Measurements from ENCODE around the gene TJP1. TPM values are rescaled to one million over a fixed set of nuclear protein-coding genes. Genes with fewer than 3 reads are reported as not detected.

The TJP1 gene
- total and polyA plus RNA-seq, 2 experiments from 2014 or later: 34.4 to 88.7 TPM

DNA sequence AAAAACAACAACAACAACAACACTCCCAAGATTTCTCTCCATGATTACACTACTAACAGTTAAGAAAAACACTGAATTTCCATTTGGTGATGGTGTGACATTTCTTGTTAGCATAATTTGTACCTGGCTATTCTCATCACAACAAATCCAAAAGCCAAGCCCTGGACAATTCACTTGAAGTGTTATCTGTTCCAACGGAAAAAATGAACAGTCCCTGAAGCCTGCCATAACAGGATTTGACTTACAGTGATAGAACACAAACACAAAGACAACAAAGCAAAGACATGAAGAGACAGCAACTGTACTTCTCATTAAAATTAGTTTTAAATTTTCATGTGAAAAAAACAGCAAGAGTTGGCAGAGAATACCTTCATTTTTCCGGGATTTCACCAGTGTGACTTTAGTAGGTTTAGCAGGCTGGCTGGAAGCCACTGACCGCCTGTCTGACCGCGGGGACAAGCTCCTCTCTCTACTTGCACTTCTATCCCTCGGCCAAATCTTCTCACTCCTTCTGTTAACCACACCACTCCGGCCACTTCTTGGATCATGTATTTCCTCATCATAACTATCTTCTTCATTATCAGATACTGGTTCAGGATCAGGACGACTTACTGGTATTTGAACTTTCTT is 56.3 kb downstream of the TJP1 start:
- Histone ChIP-seq H3K79me2 (peaks cover 46% of the 10 kb centered on the region), H3K4me1 (ENCODE audit: insufficient read depth) (no peaks in the 10 kb centered on the region), H4K20me1 (ENCODE audit: insufficient read depth, poor library complexity, severe bottlenecking) (no peaks in the 10 kb centered on the region), H2AFZ (no peak overlapping the region), H3K4me3 (no peak overlapping the region), H3K27ac (no peak overlapping the region), H3K27me3 (no peaks in the 10 kb centered on the region), H3K9me3 (ENCODE audit: low read depth) (no peaks in the 10 kb centered on the region), H3K36me3 (replicated peaks; ENCODE audit: insufficient read depth, low read depth) (no peaks in the 10 kb centered on the region), H3K4me2 (no peak overlapping the region), H3K9me2 (replicated peaks; ENCODE audit: insufficient read depth) (no peaks in the 10 kb centered on the region)
- TF ChIP-seq, protein P1, sequence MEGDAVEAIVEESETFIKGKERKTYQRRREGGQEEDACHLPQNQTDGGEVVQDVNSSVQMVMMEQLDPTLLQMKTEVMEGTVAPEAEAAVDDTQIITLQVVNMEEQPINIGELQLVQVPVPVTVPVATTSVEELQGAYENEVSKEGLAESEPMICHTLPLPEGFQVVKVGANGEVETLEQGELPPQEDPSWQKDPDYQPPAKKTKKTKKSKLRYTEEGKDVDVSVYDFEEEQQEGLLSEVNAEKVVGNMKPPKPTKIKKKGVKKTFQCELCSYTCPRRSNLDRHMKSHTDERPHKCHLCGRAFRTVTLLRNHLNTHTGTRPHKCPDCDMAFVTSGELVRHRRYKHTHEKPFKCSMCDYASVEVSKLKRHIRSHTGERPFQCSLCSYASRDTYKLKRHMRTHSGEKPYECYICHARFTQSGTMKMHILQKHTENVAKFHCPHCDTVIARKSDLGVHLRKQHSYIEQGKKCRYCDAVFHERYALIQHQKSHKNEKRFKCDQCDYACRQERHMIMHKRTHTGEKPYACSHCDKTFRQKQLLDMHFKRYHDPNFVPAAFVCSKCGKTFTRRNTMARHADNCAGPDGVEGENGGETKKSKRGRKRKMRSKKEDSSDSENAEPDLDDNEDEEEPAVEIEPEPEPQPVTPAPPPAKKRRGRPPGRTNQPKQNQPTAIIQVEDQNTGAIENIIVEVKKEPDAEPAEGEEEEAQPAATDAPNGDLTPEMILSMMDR (IDR thresholded peaks at IDR 0.05; ENCODE audit: poor library complexity): no peak
- TF ChIP-seq EZH2 (IDR thresholded peaks at IDR 0.05; ENCODE audit: borderline replicate concordance) (no peak), EZH2phosphoT487 (IDR thresholded peaks at IDR 0.05; ENCODE audit: low read depth, severe bottlenecking, unreplicated experiment) (no peak)
- 81% methylated on average over 8 of the region's 8 CpGs for WGBS (ENCODE audit: low lambda C conversion rate, missing lambda C conversion rate)
- DNase-seq (ENCODE audit: low spot score): no peak

DNA sequence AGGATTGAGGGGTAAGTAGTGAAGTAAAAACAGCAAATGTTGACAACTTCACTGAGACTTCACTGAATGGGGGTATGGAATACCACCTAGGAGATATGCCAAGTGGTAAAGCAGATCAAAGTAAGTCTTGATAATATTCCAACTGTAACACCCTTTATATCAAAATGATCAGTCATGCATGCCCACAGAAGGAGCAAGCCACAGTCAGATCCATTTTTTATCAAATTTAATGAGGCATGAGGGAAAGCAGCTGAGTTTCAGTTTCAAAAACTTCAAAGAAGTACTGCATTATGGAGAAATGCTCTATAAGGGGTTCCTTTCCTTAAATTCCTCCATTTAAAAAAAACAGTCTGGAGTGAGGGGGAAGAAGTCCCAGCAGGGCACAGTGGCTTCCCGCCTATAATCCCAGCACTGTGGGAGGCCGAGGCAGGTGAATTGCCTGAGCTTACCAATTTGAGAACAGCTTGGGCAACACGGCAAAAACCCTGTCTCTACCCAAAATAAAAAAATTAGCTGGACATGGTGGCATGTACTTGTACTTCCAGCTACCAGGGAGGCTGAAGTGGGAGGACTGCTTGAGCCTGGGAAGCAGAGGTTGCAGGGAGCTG is 56.9 kb downstream of the TJP1 start:
- no peak for DNase-seq (ENCODE audit: low spot score)
- H3K27ac ChIP-seq: no peak overlapping the region
- H3K4me1 ChIP-seq (ENCODE audit: insufficient read depth): no peaks in the 10 kb centered on the region
- no peaks in the 10 kb centered on the region for H3K9me2 ChIP-seq (replicated peaks; ENCODE audit: insufficient read depth)
- H2AFZ ChIP-seq: no peak overlapping the region
- no peaks in the 10 kb centered on the region for H4K20me1 ChIP-seq (ENCODE audit: insufficient read depth, poor library complexity, severe bottlenecking)
- H3K4me3 ChIP-seq: no peak overlapping the region
- TF ChIP-seq EZH2 (IDR thresholded peaks at IDR 0.05; ENCODE audit: borderline replicate concordance) (no peak), EZH2phosphoT487 (IDR thresholded peaks at IDR 0.05; ENCODE audit: low read depth, severe bottlenecking, unreplicated experiment) (no peak)
- TF ChIP-seq, protein P1 (IDR thresholded peaks at IDR 0.05; ENCODE audit: poor library complexity): no peak
- no peaks in the 10 kb centered on the region for H3K27me3 ChIP-seq
- 91% methylated on average over 3 of the region's 3 CpGs for WGBS (ENCODE audit: low lambda C conversion rate, missing lambda C conversion rate)
- peaks cover 41% of the 10 kb centered on the region for H3K79me2 ChIP-seq
- peaks cover 4% of the 10 kb centered on the region for H3K36me3 ChIP-seq (replicated peaks; ENCODE audit: insufficient read depth, low read depth)
- no peaks in the 10 kb centered on the region for H3K9me3 ChIP-seq (ENCODE audit: low read depth)
- H3K4me2 ChIP-seq: no peak overlapping the region

DNA sequence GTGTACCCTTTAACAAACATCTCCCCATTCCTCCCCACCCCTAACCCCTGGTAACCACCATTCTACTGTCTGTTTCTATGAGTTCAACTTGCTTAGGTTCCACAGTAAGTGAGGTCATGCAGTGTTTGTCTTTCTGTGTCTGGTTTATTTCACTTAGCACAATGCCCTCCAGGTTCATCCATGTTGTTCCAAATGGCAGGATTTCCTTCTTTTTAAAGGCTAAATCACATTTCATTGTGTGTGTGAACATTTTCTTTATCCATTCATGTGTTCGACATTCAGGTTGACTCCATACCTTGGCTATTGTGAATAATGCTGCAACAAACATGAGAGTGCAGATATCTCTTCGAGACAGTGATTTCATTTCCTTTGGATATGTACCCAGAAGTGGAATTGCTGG is 62.7 kb downstream of the TJP1 start:
- H3K9me3 ChIP-seq (ENCODE audit: low read depth): no peaks in the 10 kb centered on the region
- H3K4me3 ChIP-seq: no peak overlapping the region
- H2AFZ ChIP-seq: no peak overlapping the region
- TF ChIP-seq, protein P1 (IDR thresholded peaks at IDR 0.05; ENCODE audit: poor library complexity): no peak
- no peak for TF ChIP-seq EZH2 (IDR thresholded peaks at IDR 0.05; ENCODE audit: borderline replicate concordance)
- no peak for TF ChIP-seq EZH2phosphoT487 (IDR thresholded peaks at IDR 0.05; ENCODE audit: low read depth, severe bottlenecking, unreplicated experiment)
- H3K36me3 ChIP-seq (replicated peaks; ENCODE audit: insufficient read depth, low read depth): peaks cover 9% of the 10 kb centered on the region
- no peaks in the 10 kb centered on the region for H4K20me1 ChIP-seq (ENCODE audit: insufficient read depth, poor library complexity, severe bottlenecking)
- no peaks in the 10 kb centered on the region for H3K27me3 ChIP-seq
- H3K4me1 ChIP-seq (ENCODE audit: insufficient read depth): no peaks in the 10 kb centered on the region
- H3K4me2 ChIP-seq: no peak overlapping the region
- H3K79me2 ChIP-seq: peaks cover 35% of the 10 kb centered on the region
- 76% methylated on average over 2 of the region's 2 CpGs for WGBS (ENCODE audit: low lambda C conversion rate, missing lambda C conversion rate)
- H3K9me2 ChIP-seq (replicated peaks; ENCODE audit: insufficient read depth): no peaks in the 10 kb centered on the region
- H3K27ac ChIP-seq: no peak overlapping the region
- no peak for DNase-seq (ENCODE audit: low spot score)
